ENCODE data around the gene IGSF11. TPM values are rescaled to one million over a fixed set of nuclear protein-coding genes. Genes with fewer than 3 reads are reported as not detected.
A peak's percentile ranks its signal among the peaks of the same experiment; 100 is the strongest.

Gene IGSF11
- polyA plus RNA-seq, 3 donors = not detected

DNA sequence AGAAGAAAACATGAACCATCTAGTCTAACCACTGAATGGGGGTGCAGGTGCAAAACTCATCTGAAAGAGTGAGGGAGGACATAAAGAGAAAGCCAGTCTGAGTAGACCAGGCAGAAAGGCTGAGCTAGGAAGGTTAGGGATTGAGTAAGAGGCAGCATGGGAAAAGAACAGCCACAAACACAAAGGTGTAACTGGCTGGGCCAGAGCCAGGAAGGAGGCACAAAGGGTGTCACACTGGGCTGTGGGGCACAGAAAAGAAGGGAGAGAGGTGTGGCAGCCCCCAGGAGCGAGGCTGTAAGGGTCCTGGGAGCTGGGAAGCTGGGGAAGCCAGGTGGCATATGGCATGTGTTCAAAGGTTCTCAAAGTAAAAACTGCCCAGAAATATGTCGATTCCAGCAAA, 18.7 kb downstream of the IGSF11 start:
- H3K36me3 Mint-ChIP-seq = no peaks in the 10 kb centered on the region
- H3K27me3 ChIP-seq (ENCODE audit: control insufficient read depth in 2 of 2, insufficient read depth in 2 of 2, low read length in 2 of 2) = no peaks in the 10 kb centered on the region

GRCh38 chr3:119013951-119014350, 20.7 kb downstream of the IGSF11 start:
- intact Hi-C loops (cut with micrococcal nuclease) = no loop called here
- Mint-ChIP-seq H3K27ac (no peak overlapping the region), H3K4me1 (no peaks in the 10 kb centered on the region), H3K9me3 (peaks cover 0 to 9% (median 2%) of the 10 kb centered on the region in 7 donors), H3K36me3 (no peaks in the 10 kb centered on the region), H3K4me3 (no peak overlapping the region), H3K27me3 (ENCODE audit: low read depth in 3 of 3) (no peaks in the 10 kb centered on the region)
- no peak overlapping the region for H3K4me3 ChIP-seq (replicated peaks in 1 of 3; ENCODE audit: low read depth in 2 of 3, low read length in 3 of 3)
- no peaks in the 10 kb centered on the region for H3K9me3 ChIP-seq (replicated peaks in 1 of 2; ENCODE audit: control insufficient read depth in 1 of 2, insufficient read depth in 1 of 2, low read length in 2 of 2)
- no peaks in the 10 kb centered on the region for H3K4me1 ChIP-seq (ENCODE audit: control insufficient read depth in 1 of 2, insufficient read depth in 2 of 2, low read length in 2 of 2)
- H3K79me2 ChIP-seq (ENCODE audit: insufficient read depth, low read length) = no peaks in the 10 kb centered on the region
- no peaks in the 10 kb centered on the region for H3K27me3 ChIP-seq (ENCODE audit: control insufficient read depth in 2 of 2, insufficient read depth in 2 of 2, low read length in 2 of 2)
- DNase-seq = no peak
- WGBS (ENCODE audit: insufficient coverage) = 94% methylated on average over 2 of the region's 3 CpGs
- H3K27ac ChIP-seq (ENCODE audit: low read depth in 1 of 2, low read length in 2 of 2) = no peak overlapping the region
- no peaks in the 10 kb centered on the region for H4K20me1 ChIP-seq (ENCODE audit: insufficient read depth, low read length)
- TF ChIP-seq, protein P1, sequence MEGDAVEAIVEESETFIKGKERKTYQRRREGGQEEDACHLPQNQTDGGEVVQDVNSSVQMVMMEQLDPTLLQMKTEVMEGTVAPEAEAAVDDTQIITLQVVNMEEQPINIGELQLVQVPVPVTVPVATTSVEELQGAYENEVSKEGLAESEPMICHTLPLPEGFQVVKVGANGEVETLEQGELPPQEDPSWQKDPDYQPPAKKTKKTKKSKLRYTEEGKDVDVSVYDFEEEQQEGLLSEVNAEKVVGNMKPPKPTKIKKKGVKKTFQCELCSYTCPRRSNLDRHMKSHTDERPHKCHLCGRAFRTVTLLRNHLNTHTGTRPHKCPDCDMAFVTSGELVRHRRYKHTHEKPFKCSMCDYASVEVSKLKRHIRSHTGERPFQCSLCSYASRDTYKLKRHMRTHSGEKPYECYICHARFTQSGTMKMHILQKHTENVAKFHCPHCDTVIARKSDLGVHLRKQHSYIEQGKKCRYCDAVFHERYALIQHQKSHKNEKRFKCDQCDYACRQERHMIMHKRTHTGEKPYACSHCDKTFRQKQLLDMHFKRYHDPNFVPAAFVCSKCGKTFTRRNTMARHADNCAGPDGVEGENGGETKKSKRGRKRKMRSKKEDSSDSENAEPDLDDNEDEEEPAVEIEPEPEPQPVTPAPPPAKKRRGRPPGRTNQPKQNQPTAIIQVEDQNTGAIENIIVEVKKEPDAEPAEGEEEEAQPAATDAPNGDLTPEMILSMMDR (IDR thresholded peaks at IDR 0.05) = no peak
- no peak overlapping the region for H3K9ac ChIP-seq (ENCODE audit: insufficient read depth, low read length, poor library complexity, severe bottlenecking)
- H2AFZ ChIP-seq (ENCODE audit: insufficient read depth, low read depth, low read length, poor library complexity, severe bottlenecking) = no peak overlapping the region
- H3K36me3 ChIP-seq (replicated peaks in 1 of 2; ENCODE audit: control insufficient read depth in 1 of 2, insufficient read depth in 2 of 2, low read length in 2 of 2) = no peaks in the 10 kb centered on the region
- H3K4me2 ChIP-seq (replicated peaks; ENCODE audit: extremely low read depth, low read length, poor library complexity, severe bottlenecking) = no peak overlapping the region

More for the DNA sequence above, 18.7 kb downstream of the IGSF11 start:
- Histone ChIP-seq H3K36me3 (replicated peaks in 1 of 2; ENCODE audit: control insufficient read depth in 1 of 2, insufficient read depth in 2 of 2, low read length in 2 of 2) (no peaks in the 10 kb centered on the region), H3K9me3 (replicated peaks in 1 of 2; ENCODE audit: control insufficient read depth in 1 of 2, insufficient read depth in 1 of 2, low read length in 2 of 2) (no peaks in the 10 kb centered on the region), H2AFZ (ENCODE audit: insufficient read depth, low read depth, low read length, poor library complexity, severe bottlenecking) (no peak overlapping the region), H3K4me2 (replicated peaks; ENCODE audit: extremely low read depth, low read length, poor library complexity, severe bottlenecking) (no peak overlapping the region), H4K20me1 (ENCODE audit: insufficient read depth, low read length) (no peaks in the 10 kb centered on the region), H3K27ac (ENCODE audit: low read depth in 1 of 2, low read length in 2 of 2) (no peak overlapping the region), H3K9ac (ENCODE audit: insufficient read depth, low read length, poor library complexity, severe bottlenecking) (no peak overlapping the region), H3K79me2 (ENCODE audit: insufficient read depth, low read length) (no peaks in the 10 kb centered on the region), H3K4me3 (replicated peaks in 1 of 3; ENCODE audit: low read depth in 2 of 3, low read length in 3 of 3) (no peak overlapping the region), H3K4me1 (ENCODE audit: control insufficient read depth in 1 of 2, insufficient read depth in 2 of 2, low read length in 2 of 2) (no peaks in the 10 kb centered on the region)
- intact Hi-C loops (cut with micrococcal nuclease) = no loop called here
- DNase-seq = no peak
- TF ChIP-seq, protein P1 (IDR thresholded peaks at IDR 0.05) = no peak
- WGBS (ENCODE audit: insufficient coverage) = 100% methylated on average over 1 of the region's 2 CpGs
- H3K9me3 Mint-ChIP-seq = peaks cover 0 to 6% (median 0%) of the 10 kb centered on the region in 7 donors
- peak overlapping the region in 1 of 2 donors; percentile 5 for H3K4me3 Mint-ChIP-seq
- no peaks in the 10 kb centered on the region for H3K27me3 Mint-ChIP-seq (ENCODE audit: low read depth in 3 of 3)
- no peaks in the 10 kb centered on the region for H3K4me1 Mint-ChIP-seq
- no peak overlapping the region for H3K27ac Mint-ChIP-seq
